ENCODE results near the gene RUSC2.
"Not testable (repeated sequence)": the region's sequence is repeated elsewhere in the genome, so short reads cannot be mapped to it uniquely, and the experiment has no call there.

The RUSC2 gene

GRCh38 chr9:35495984-35496383 is 6.1 kb downstream of the RUSC2 start:
- no peak for DNase-seq (ENCODE audit: low spot score)

- not testable (repeated sequence) for DNase-seq (ENCODE audit: low spot score)
These were observed 8.3 kb downstream of the RUSC2 start for GRCh38 chr9:35498245-35498644.

GRCh38 chr9:35499029-35499700 is 9.3 kb downstream of the RUSC2 start:
- DNase-seq (ENCODE audit: low spot score), result no peak

- no peak for DNase-seq (ENCODE audit: low spot score)
These were observed 9.8 kb downstream of the RUSC2 start for GRCh38 chr9:35499701-35500030.

DNA sequence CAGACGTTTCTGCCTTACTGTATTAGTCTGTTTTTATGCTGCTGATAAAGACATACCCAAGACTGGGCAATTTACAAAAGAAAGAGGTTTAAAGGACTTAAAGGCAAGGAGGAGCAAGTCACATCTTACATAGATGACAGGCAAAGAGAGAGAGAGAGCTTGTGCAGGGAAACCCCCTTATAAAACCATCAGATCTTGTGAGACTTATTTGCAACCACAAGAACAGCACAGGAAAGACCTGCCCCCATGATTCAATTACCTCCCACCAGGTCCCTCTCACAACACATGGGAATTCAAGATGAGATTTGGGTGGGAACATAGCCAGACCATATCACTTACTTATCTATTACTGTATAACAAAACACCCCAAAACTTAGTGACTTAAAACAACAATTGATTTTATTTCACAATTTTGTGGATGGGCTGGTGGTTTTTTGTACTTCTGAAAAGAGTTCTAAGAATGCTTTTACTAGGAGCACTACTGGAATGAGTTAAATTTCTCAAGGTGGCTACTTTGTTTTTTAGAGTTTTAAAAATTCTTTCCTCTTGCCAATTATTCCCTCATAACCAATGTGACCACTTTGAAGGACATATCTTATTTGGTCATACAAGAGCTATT is 10.3 kb downstream of the RUSC2 start:
- no peak for DNase-seq (ENCODE audit: low spot score)

DNA sequence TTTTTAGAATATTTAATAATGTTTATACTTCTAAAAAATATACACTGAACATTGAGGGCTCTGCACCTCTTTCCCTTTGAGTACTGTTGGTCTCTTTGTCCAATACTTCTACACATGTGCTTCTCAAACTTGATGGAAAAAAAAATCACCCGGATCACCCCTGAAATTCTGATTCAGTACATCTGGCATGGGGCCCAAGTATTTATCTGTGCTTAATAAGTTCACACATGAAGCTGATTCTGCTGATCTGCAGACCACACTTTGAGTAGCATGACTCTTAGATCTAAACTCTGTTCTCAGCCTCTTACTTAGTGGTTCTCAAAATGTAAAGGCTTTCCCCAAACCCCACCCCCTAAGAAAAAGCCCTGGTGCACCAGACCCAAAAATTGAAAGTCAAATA is 12.0 kb downstream of the RUSC2 start:
- DNase-seq (ENCODE audit: low spot score), result no peak

DNA sequence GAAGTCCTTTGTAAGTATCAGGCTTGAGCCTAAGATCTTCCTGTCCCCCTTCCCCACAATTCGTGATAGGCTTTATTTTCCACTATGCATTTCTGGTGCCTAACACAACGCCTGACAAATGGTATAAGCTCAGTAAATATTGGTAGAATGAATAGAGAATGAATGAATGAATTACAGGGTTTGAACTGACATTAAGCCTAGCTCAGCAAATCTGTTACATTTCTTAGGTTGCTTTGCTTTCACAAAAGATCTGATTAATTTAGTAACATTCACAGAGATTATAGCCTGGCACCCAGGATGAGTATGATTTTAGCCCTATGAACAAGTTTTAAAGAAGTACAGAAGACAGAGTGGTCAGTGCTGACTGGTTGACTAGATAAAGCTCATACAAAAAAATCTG is 16.4 kb downstream of the RUSC2 start:
- no peak for DNase-seq (ENCODE audit: low spot score)

- DNase-seq (ENCODE audit: low spot score), result no peak
These were observed 18.2 kb downstream of the RUSC2 start for GRCh38 chr9:35508069-35508468.

GRCh38 chr9:35510383-35510753 is 20.5 kb downstream of the RUSC2 start:
- no peak for DNase-seq (ENCODE audit: low spot score)

DNA sequence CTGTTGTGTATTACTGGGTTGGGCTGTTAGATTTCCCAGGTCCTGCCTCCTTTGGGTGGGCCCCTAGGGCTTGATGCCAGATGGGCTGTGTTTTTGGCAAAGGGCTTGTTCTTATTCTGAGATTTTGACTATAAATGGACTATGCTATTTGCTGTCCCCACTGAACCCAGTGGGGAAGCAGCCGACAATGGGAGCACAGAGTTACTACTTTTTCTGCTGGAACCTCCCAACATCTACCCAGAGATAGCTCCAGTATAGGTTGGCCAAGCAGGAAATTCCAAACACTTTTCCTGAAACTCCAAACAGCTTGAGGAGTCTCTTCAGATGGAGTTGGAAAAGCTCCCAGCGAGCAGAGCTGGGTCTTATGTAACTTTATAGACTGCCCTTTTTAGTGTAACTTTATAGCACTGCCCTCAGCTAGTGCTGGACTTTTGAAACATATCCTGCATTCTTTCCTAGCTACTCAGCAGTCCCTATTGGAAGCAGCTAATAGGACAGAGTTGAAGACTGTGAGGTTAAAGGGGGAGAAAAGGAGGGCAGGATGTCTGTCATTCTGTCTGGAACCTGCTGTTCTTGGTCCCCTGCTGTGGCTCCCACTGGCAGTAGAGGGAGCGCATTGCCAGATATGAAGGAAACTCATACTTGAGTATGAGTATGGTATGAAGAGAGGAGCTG is 21.0 kb downstream of the RUSC2 start:
- DNase-seq (ENCODE audit: low spot score), result peak; percentile 51

DNA sequence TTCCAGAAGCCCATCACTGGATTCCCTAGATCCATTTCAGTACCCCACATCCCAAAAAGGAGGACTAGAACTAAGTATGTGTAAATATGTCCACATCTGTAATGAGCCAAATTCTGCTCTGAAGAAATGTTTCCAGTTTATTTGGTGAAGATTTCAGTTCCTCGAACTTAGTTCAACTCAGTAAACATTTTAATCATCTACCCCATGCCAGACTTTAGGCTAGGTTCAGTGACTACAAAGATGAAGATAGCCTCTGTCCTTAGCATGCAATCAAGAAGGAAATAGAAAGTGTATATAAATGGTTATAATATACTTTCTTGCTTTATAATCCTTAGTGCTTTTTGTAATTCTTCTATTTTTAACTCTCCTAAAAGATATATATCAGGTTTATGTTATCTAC is 21.5 kb downstream of the RUSC2 start:
- no peak for DNase-seq (ENCODE audit: low spot score)

DNA sequence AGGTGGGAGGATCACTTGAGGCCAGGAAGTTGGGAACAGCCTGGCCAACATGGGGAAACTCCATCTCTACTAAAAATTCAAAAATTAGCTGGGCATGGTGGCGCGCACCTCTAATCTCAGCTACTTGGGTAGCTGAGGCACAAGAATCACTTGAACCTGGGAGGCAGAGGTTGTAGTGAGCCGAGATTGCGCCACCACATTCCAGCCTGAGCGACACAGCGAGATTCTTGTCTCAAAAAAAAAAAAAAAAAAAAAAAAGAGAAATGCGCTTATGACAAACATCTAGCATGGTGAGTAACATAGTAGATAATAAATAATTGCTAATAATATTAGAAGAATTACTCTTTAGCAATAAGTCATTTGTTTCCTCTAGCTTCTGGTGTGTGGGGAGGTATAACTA is 25.9 kb downstream of the RUSC2 start:
- DNase-seq (ENCODE audit: low spot score), result no peak

- no peak for DNase-seq (ENCODE audit: low spot score)
These were observed 26.6 kb downstream of the RUSC2 start for GRCh38 chr9:35516479-35516878.

DNA sequence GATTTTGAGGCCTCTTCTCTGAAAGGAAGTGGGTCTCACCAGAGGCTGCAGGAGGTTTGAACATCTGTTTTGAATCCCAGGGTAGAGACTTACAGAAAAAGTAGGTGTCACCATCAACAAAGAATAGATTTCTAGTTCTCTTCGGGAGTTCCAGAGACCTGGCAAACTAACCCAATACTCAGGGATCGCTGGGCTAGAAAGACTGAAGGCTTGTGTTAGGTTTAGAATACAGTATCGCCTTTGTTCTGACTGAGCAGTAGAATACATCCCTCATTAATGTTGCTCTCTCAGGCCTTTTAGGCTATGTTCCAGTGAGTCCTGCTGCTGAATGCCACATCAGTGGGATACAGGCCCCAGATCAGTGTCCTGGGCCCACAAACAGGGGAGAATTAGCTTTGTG is 27.2 kb downstream of the RUSC2 start:
- DNase-seq (ENCODE audit: low spot score), result no peak

DNA sequence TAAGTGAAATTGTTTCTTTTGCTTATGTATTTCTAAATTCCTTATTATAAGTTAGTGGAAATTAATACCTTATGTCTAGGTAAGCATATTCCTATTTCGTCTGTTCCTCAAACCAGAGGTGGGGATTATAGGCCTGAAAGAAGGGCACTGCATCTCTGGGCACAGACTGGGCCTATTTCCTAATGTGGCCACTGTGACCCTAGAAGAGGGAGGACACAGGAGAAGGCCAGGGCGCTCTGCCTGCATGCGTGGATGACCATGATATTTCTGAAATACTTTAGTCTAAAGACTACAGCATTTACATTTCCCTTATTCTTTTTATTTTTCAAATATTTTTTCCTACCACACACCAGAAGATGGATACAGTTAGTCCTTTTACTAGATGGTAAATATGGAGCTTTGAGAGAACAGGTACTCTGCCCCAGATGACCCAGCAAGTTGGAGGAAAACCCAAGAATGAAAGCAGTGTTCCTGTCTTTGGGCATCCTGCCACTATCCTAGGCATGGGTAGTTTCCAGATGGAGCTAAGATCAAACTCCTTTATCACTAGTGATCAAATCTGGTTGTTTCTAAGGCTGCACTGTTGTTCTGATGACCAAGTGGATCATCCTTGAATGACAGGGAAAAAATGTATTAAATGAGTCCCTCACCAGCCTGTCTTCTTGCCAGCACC is 27.8 kb downstream of the RUSC2 start:
- DNase-seq (ENCODE audit: low spot score), result no peak

GRCh38 chr9:35518225-35518821 is 28.4 kb downstream of the RUSC2 start:
- DNase-seq (ENCODE audit: low spot score), result peak; percentile 92

DNA sequence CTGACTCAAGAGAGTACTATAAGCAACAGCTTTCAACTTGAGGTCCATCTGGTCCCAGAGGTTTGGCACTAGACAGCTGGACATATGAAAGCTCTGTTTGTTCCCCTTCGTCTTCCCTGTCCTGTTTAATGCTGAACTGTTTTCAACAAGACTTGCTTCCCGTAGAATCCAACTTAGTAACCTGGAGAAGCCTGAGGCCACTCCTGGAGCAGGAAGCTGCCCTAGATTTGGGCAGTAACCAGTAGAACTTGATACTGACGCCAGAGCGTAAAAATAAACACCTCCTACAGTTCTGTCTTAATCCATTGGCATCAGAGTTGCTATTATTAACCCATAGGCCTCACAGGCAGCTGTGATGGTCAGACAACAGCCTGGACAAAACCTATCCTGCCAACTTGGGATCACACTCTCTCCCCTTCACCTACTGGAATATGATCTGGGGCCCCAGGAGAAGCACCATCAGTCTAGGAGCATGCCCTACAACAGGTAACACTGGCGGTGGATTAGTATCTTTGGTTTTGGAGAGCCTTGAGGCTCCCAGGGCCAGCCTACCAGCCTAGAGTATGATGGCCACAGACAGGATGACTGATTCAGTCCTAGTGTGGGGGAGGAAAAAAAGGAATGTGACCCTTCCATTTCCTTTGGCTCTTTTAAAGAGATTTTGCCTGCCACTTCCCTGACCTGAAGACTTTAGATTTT is 29.2 kb downstream of the RUSC2 start:
- no peak for DNase-seq (ENCODE audit: low spot score)

- no peak for DNase-seq (ENCODE audit: low spot score)
These were observed 29.9 kb downstream of the RUSC2 start for GRCh38 chr9:35519692-35520363.

DNA sequence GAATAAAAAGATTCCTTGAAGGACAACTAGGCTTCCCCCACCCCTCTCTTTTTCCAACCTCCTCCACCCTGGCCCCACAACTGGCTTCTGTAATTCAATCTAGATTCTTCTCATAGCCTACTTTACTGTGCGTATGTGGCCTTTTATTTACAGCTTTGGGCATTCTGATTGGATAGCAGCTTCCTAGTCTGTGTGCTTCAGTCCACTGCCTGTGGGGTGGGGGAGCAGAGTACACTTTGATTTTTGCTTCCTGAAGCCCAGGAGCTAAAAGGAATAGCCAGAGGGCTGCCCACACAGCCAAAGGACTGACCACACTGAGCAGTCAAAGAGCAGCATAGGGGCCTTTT is 30.4 kb downstream of the RUSC2 start:
- no peak for DNase-seq (ENCODE audit: low spot score)

DNA sequence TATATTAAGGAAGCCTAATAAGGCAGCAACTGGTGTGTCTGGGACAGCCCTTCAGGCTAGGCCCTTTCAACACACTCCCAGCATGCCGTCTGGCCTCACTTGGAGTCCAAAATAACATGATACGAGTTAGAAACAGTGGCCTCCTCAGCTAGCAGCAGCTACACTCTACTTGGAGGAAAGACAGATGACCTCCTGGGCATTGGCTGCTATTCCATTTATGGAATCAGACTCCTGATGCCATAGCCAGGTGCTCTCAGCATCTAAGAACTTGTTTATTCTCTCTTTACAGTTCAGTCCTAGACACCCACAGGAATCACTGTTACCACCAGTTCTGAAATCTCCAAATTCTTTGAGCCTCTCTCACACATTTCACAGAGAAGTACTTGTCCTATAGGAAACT is 31.8 kb downstream of the RUSC2 start:
- no peak for DNase-seq (ENCODE audit: low spot score)

DNA sequence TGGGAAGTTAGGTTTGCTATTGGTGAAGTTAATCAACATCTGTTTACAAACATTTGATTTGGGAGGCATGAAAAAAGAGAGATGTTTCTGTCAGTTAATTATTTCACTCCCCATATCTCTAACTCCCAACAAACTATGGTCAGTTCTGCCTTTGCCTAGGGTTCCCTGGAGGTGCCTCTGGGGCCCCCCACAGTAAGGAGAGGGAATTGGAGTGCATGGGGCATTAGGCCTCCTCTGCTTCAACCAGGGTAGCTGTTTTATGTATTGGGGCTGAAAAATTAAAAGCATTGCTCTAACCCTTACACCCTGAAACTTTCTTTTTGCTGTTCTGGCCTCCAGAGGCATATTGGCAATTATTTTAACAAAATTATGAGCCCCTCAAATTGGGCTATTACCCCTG is 32.3 kb downstream of the RUSC2 start:
- no peak for DNase-seq (ENCODE audit: low spot score)

DNA sequence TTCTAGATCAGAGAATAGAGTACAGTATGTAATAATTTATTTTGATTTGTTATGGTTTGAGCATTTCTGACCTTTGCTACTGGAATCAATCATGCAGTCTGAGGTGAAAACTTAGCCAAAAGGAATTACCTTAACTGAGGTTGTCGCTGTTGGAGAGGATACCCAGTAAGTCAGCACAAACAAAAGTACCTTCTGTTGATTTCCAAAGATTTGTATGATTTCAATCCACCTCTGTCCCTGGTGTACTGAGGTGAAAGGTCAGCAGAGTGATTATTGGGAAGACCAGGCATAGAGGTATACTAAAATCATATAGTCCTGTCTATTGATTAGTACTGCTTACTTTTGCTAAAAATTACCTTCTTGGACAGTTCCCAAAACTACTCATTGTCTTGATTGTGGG is 32.8 kb downstream of the RUSC2 start:
- DNase-seq (ENCODE audit: low spot score), result no peak

Measured in RKO (cell line).